GM10248 (cell line): Measurements from ENCODE around the gene FAM219A.
"Not testable (repeated sequence)": the region's sequence is repeated elsewhere in the genome, so short reads cannot be mapped to it uniquely, and the experiment has no call there.

Experiments
- CTCF ChIA-PET: fragments of 300-600 bp; sonication (Branson Sonifier 250); formaldehyde crosslinking; extraction: SDS; loops from one replicate; lab custom pipeline; 2021; ENCODE audit warnings: antibody characterized with exemption; lab: Yijun Ruan, JAX
- POLR2A ChIA-PET: fragments of 350-650 bp; sonication (Branson Sonifier 250); formaldehyde crosslinking; extraction: SDS; loops from one replicate; lab custom pipeline; 2020; ENCODE audit warnings: antibody characterized with exemption; lab: Yijun Ruan, JAX
- DNase-seq: peaks from one replicate; pipeline ENCODE4 v3.0.0; 2012; ENCODE audit errors: extremely low spot score
- TF ChIP-seq, protein P1 (sequence below): IDR thresholded peaks from 2 replicates; pipeline ENCODE4 v1.5.1; 2012; ENCODE audit warnings: mild to moderate bottlenecking, low read depth; ENCODE audit errors: extremely low read depth, missing control alignments, control extremely low read depth

FAM219A gene

DNA sequence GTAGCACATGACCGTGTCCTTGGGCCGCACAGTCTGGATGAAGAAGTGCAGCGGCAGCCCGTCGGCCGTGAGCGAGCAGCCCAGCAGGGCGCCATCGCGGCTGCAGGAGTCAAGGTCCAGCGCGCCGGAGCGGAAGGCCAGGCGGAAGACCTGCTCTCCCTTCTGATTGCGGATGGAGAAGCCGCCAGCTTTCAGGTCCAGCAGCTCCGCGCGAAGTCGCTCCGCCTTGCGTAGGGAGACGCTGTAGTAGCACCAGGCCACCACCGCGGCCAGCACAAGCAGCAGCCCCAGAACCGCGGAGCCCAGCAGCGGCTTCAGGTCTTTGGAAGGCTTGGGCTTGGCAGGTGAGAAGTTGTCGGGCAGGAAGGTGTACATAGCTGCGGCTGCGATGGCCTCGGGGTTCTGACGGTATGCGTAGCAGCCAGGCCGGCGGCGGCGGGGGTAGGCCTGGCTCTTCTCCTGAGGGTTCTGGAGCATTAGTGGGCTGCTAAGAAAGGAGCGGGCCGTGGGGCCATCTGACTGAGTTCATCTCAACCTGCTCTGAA lies 85.8 kb downstream of the FAM219A start:
- POLR2A ChIA-PET, result interaction anchor here (0.5 kb wide), 1 partner anchor 25 kb away, joined by 3 read pairs; no protein-coding TSS in a partner anchor
- TF ChIP-seq, protein P1, sequence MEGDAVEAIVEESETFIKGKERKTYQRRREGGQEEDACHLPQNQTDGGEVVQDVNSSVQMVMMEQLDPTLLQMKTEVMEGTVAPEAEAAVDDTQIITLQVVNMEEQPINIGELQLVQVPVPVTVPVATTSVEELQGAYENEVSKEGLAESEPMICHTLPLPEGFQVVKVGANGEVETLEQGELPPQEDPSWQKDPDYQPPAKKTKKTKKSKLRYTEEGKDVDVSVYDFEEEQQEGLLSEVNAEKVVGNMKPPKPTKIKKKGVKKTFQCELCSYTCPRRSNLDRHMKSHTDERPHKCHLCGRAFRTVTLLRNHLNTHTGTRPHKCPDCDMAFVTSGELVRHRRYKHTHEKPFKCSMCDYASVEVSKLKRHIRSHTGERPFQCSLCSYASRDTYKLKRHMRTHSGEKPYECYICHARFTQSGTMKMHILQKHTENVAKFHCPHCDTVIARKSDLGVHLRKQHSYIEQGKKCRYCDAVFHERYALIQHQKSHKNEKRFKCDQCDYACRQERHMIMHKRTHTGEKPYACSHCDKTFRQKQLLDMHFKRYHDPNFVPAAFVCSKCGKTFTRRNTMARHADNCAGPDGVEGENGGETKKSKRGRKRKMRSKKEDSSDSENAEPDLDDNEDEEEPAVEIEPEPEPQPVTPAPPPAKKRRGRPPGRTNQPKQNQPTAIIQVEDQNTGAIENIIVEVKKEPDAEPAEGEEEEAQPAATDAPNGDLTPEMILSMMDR, result no peak
- CTCF ChIA-PET, result interaction anchor here (1.7 to 9.0 kb wide), 2 partner anchors 31 to 39 kb away, joined by 5 to 162 read pairs; no protein-coding TSS in a partner anchor
- DNase-seq, result no peak

DNA sequence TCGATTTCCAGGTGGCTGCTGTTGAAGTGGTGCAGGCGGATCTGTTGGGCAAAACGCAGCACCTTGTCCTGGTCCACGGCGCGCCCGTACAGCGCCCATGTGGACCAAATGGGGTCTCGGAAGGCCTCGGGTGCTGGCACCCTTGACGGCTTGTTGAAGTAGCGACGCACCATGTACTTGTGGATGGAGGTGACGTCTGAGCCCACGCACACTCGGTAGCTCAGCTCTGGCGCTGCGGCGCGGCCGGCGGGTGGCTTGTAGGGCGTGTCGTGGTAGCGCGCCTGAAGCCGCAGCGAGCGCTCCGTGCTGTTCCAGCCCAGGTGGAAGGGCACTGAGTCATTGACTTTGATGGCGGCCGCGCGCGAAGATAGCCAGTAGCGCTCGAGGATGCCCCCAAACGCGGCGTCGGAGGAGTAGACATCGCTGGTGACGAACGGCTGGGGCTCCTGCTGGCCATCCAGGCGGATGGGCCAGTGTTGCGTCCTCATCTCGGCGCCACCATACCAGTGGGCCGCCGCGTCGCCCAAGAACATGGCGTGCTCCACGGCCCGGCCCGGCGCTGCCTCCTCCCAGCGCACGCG lies 86.4 kb downstream of the FAM219A start:
- ChIA-PET CTCF (interaction anchor here (1.4 to 9.0 kb wide), 3 partner anchors 25 to 40 kb away, joined by 3 to 162 read pairs (median 11); no protein-coding TSS in a partner anchor), POLR2A (no interaction called here)
- TF ChIP-seq, protein P1, result no peak

DNA sequence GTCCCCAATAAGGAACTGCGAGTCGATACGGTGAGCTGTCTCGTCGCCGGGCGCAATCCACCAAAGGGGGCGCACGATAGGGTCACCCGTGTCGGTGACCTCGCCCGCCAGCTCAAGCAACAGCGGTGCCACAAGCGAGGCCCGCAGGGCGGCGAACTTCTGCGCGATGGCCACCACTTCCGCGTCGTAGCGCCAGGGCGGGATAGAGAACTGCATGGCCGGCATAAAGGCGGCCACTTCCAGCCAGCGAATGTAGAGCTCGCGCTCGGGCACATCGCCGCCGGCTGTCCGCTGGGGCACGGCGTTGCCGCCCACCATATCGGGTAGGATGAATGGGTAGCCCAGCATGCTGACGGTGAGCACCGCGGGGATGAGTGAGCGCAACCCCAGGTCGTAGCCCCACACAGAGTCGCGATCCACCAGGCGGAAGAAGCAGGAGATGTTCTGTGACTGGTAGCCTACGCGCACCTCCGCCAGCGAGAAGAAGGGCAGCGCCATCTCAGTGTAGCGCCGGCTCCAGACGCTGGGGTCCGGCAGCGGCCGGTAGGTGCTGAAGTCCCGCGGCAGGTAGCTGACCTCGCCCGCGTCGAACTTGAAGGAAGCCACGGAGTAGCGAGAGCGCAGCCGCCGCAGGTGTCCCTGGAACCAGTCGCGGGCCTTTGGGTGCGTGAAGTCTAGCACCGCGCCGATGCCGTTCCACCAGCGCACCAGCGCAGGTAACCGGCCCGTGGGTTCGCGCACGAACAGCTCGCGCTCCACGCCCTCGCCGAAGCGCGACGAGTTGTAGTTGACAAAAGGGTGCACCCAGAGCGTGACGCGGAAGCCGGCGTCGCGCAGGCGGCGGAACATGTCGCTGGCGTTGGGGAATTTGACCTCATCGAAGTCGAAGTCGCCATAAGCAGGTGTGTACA lies 87.1 kb downstream of the FAM219A start:
- ChIA-PET POLR2A (no interaction called here), CTCF (interaction anchor here (1.2 to 2.0 kb wide), 4 partner anchors 9 to 39 kb away, joined by 3 to 11 read pairs (median 7); no protein-coding TSS in a partner anchor)
- no peak for DNase-seq
- TF ChIP-seq, protein P1, result no peak

More for the DNA sequence above, 86.4 kb downstream of the FAM219A start:
- DNase-seq, result no peak

DNA sequence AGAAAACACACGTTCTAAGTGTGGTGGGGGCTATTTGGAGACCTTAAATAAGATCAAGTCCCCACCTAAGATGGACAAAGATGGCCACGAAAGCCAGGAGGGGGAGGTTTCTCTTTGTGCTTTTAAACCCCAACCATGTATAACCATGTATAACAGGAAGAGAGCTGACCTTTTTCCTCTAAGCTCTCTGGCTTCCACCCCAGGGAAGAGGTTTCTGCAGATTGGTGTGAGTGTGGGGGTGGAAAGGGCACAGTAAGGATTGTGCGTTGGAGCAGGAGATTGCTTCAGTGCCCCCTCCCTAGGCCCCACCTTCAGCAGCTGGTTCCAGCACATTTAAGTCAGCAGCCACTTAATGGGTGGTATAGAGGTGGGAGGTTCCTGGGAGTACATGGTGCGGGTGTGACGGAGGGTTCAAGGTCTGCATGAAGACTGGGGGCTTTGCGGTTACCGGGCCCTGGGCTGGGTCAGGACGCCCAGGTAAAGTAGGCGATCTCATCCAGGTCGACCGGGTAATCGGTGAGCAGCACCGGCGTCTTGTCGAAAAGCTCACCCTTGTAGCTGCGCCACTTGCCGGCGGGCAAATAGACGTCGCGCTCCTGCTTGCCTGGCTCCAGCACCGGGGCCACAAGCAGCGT lies 87.9 kb downstream of the FAM219A start:
- ChIA-PET POLR2A (no interaction called here), CTCF (interaction anchor here (1.2 to 2.0 kb wide), 4 partner anchors 10 to 38 kb away, joined by 3 to 11 read pairs (median 7); no protein-coding TSS in a partner anchor)
- TF ChIP-seq, protein P1, result no peak
- no peak for DNase-seq

DNA sequence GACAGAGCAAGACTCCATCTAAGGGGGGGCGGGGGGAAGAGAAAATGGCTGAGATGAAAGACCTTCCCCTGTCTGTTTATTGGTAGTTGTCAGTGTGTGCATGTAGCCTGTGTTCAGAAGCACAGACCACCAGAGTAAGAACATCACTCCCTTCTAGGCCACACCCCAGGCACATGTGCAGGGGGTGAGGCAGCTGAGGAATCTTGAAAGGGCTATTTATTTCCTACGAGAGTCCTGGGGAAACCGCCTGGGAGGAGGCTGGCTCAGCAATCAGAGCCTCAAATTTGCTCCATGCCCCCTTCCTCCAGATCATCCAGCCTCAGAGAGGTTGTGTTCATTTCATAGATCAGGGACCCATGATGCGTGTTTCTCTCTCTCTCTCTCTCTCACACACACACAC lies 88.7 kb downstream of the FAM219A start:
- TF ChIP-seq, protein P1, result no peak
- ChIA-PET CTCF (interaction anchor here (1.1 to 2.0 kb wide), 3 partner anchors 34 to 38 kb away, joined by 3 to 11 read pairs (median 3); no protein-coding TSS in a partner anchor), POLR2A (interaction anchor here (0.5 kb wide), 1 partner anchor 11 kb away, joined by 7 read pairs; no protein-coding TSS in a partner anchor)
- DNase-seq, result no peak

DNA sequence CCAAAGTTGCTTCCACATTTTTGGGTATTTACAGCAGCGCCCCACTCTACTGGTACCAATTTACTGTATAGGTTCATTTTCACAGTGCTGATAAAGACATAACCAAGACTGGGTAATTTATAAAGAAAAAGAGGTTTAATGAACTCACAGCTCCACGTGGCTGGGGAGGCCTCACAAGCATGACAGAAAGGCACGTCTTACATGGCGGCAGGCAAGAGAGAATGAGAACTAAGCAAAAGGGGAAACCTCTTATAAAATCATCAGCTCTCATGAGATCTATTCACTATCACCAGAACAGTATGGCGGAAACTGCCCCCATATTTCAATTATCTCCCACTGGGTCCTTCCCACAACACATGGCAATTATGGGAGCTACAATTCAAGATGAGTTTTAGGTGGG lies 89.6 kb downstream of the FAM219A start:
- DNase-seq, POLR2A ChIA-PET: not testable (repeated sequence)
- CTCF ChIA-PET, result interaction anchor here (1.0 to 1.2 kb wide), 3 partner anchors 27 to 35 kb away, joined by 3 read pairs; no protein-coding TSS in a partner anchor

DNA sequence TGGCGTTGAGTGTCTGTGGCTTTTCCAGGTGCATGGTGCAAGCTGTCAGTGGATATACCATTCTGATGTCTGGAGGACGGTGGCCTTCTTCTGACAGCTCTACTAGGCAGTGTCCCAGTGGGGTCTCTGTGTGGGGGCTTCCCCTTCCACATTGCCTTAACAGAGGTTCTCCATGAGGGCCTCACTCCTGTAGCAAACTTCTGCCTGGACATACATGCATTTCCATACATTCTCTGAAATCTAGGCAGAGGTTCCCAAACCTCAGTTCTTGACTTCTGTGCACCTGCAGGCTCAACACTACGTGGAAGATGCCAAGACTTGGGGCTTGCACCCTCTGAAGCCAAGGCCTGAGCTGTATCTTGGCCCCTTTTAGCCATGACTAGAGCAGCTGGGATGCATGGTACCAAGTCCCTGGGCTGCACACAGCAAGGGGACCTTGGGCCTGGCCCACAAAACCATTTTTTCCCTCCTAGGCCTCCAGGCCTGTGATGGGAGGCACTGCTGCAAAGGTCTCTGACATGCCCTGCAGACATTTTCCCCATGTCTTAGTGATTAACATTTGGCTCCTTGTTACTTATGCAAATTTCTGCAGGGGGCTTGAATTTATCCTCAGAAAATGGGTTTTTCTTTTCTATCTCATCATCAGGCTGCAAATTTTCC lies 90.5 kb downstream of the FAM219A start:
- POLR2A ChIA-PET, DNase-seq: not testable (repeated sequence)
- CTCF ChIA-PET, result interaction anchor here (1.8 kb wide), 1 partner anchor 11 kb away, joined by 9 read pairs; no protein-coding TSS in a partner anchor
